IMR-90 (cell line): ENCODE measurements around the gene CYTH2. TPM values are rescaled to one million over a fixed set of nuclear protein-coding genes. Genes with fewer than 3 reads are reported as not detected.

ENCODE experiments used
- ATAC-seq: fragments of 200-7000 bp; cut with Tn5 transposase; 2 replicates; pipeline ENCODE4 v1.9.1; 2020; ENCODE audit warnings: low read depth, mild to moderate bottlenecking, moderate library complexity
- BruUV-seq: library from RNA; stranded (reverse); fragments of 400-500 nt; replicated peaks from 2 replicates; lab custom pipeline; 2021; lab: Mats Ljungman, UMichigan
- CTCF ChIA-PET: fragments of 300-600 bp; formaldehyde crosslinking; extraction: SDS; loops from one replicate; lab custom pipeline; 2021; ENCODE audit warnings: antibody characterized with exemption; lab: Yijun Ruan, JAX
- POLR2A ChIA-PET: fragments of 300-600 bp; sonication (Branson Sonifier 250); formaldehyde crosslinking; loops from one replicate; lab custom pipeline; 2022; ENCODE audit warnings: antibody characterized with exemption; ENCODE audit not compliant: unreplicated experiment; lab: Charles Lee
- DNase-seq: peaks from one replicate; pipeline ENCODE4 v3.0.0; 2013
- H2AFZ ChIP-seq: replicated peaks from 2 replicates; pipeline ENCODE3; 2013; ENCODE audit warnings: low read length, mild to moderate bottlenecking; ENCODE audit not compliant: poor library complexity
- H2AK5ac ChIP-seq: 2 replicates; pipeline ENCODE4 v1.6.1; 2013; ENCODE audit warnings: low read depth, low read length, inconsistent platforms
- H2AK9ac ChIP-seq: replicated peaks from 2 replicates; pipeline ENCODE3; 2013; ENCODE audit warnings: mild to moderate bottlenecking, low read depth, low read length, moderate library complexity; ENCODE audit not compliant: poor library complexity
- H2BK120ac ChIP-seq: 2 replicates; pipeline ENCODE4 v1.6.1; 2013; ENCODE audit warnings: low read depth, low read length, inconsistent platforms
- H2BK15ac ChIP-seq: 3 replicates; pipeline ENCODE4 v1.6.1; 2013; ENCODE audit warnings: low read depth, low read length, inconsistent platforms
- H2BK20ac ChIP-seq: 2 replicates; pipeline ENCODE4 v1.6.1; 2013; ENCODE audit warnings: low read depth, mild to moderate bottlenecking, inconsistent platforms, low read length, moderate library complexity
- H2BK5ac ChIP-seq: 2 replicates; pipeline ENCODE4 v1.6.1; 2013; ENCODE audit warnings: mild to moderate bottlenecking, low read depth, low read length, inconsistent platforms; ENCODE audit not compliant: poor library complexity, severe bottlenecking
- H3K14ac ChIP-seq: replicated peaks from 2 replicates; pipeline ENCODE4 v1.6.1; 2013; ENCODE audit warnings: low read depth, low read length, inconsistent platforms
- H3K18ac ChIP-seq: 2 replicates; pipeline ENCODE4 v1.6.1; 2013; ENCODE audit warnings: low read depth, low read length, control low read depth
- H3K23ac ChIP-seq: 2 replicates; pipeline ENCODE4 v1.6.1; 2013; ENCODE audit warnings: low read depth, low read length, inconsistent platforms
- H3K27ac ChIP-seq: 2 replicates; pipeline ENCODE4 v1.5.1; 2013; ENCODE audit warnings: mild to moderate bottlenecking, control low read depth, low read length; ENCODE audit not compliant: insufficient read depth
- H3K27me3 ChIP-seq: 2 replicates; pipeline ENCODE4 v1.6.1; 2013; ENCODE audit warnings: low read length; ENCODE audit not compliant: control insufficient read depth, insufficient read depth
- H3K36me3 ChIP-seq: 2 replicates; pipeline ENCODE4 v1.6.1; 2013; ENCODE audit warnings: low read length, mixed read lengths; ENCODE audit not compliant: control insufficient read depth, insufficient read depth
- H3K4ac ChIP-seq: 2 replicates; pipeline ENCODE4 v1.6.1; 2013; ENCODE audit warnings: low read depth, low read length, inconsistent platforms
- H3K4me1 ChIP-seq: 2 replicates; pipeline ENCODE4 v1.6.1; 2013; ENCODE audit warnings: low read length, mixed read lengths; ENCODE audit not compliant: control insufficient read depth, insufficient read depth
- H3K4me2 ChIP-seq: 2 replicates; pipeline ENCODE4 v1.6.1; 2013; ENCODE audit warnings: low read depth, mild to moderate bottlenecking, control low read depth, low read length, moderate library complexity
- H3K4me3 ChIP-seq: 2 replicates; pipeline ENCODE4 v1.5.1; 2013; ENCODE audit warnings: low read depth, mild to moderate bottlenecking, control low read depth, low read length, moderate library complexity; ENCODE audit not compliant: insufficient read depth
- H3K56ac ChIP-seq: 2 replicates; pipeline ENCODE4 v1.6.1; 2013; ENCODE audit warnings: low read length, inconsistent platforms; ENCODE audit not compliant: insufficient read depth; ENCODE audit errors: extremely low read depth
- H3K79me1 ChIP-seq, 2 experiments: 2 replicates each; pipeline ENCODE4 v1.6.1; 2013; ENCODE audit warnings: low read length in 2 of 2, inconsistent platforms in 1 of 2, low read depth in 1 of 2
- H3K9ac ChIP-seq: 2 replicates; pipeline ENCODE4 v1.6.1; 2013; ENCODE audit warnings: low read depth, low read length, control low read depth
- H3K9me1 ChIP-seq: 2 replicates; pipeline ENCODE4 v1.6.1; 2013; ENCODE audit warnings: low read length, inconsistent platforms; ENCODE audit not compliant: insufficient read depth
- H3K9me3 ChIP-seq: 2 replicates; pipeline ENCODE4 v1.6.1; 2013; ENCODE audit warnings: low read length; ENCODE audit not compliant: control insufficient read depth, insufficient read depth
- H4K20me1 ChIP-seq: 2 replicates; pipeline ENCODE4 v1.6.1; 2013; ENCODE audit warnings: low read length, inconsistent platforms; ENCODE audit not compliant: insufficient read depth
- H4K5ac ChIP-seq: 2 replicates; pipeline ENCODE4 v1.6.1; 2013; ENCODE audit warnings: mild to moderate bottlenecking, low read depth, low read length, control low read depth
- H4K8ac ChIP-seq, 2 experiments: 2 replicates each; pipeline ENCODE4 v1.6.1; 2013; ENCODE audit warnings: low read depth in 2 of 2, low read length in 2 of 2, control low read depth in 1 of 2, inconsistent platforms in 1 of 2
- H4K91ac ChIP-seq: 2 replicates; pipeline ENCODE4 v1.6.1; 2013; ENCODE audit warnings: low read depth, low read length, inconsistent platforms; ENCODE audit not compliant: insufficient read depth
- BHLHE40 ChIP-seq: fragments of 150-350 bp; IDR thresholded peaks from 2 replicates; pipeline ENCODE4 v1.6.1; 2016; ENCODE audit warnings: mild to moderate bottlenecking, low read depth, low read length
- CEBPB ChIP-seq: IDR thresholded peaks from 2 replicates; pipeline ENCODE4 v1.6.1; 2012; ENCODE audit warnings: low read depth, low read length, improper control_type of control experiment
- CHD1 ChIP-seq: IDR thresholded peaks from 2 replicates; pipeline ENCODE4 v1.6.1; 2012; ENCODE audit warnings: low read depth, low read length, improper control_type of control experiment
- CTCF ChIP-seq: conservative IDR thresholded peaks from 2 replicates; pipeline ENCODE4 v1.5.1; 2012; ENCODE audit warnings: mild to moderate bottlenecking, low read depth, low read length, improper control_type of control experiment
- ELK1 ChIP-seq: fragments of 150-350 bp; IDR thresholded peaks from 2 replicates; pipeline ENCODE4 v1.6.1; 2016; ENCODE audit warnings: low read depth, mild to moderate bottlenecking, low read length, moderate library complexity, borderline replicate concordance
- FOS ChIP-seq: fragments of 150-350 bp; IDR thresholded peaks from 2 replicates; pipeline ENCODE4 v1.6.1; 2016; ENCODE audit warnings: low read depth, low read length
- MAFK ChIP-seq: IDR thresholded peaks from 2 replicates; pipeline ENCODE4 v1.6.1; 2012; ENCODE audit warnings: low read depth, low read length, improper control_type of control experiment
- MAZ ChIP-seq: IDR thresholded peaks from 2 replicates; pipeline ENCODE4 v1.6.1; 2012; ENCODE audit warnings: low read depth, mild to moderate bottlenecking, low read length, improper control_type of control experiment, moderate library complexity, borderline replicate concordance
- MXI1 ChIP-seq: IDR thresholded peaks from 2 replicates; pipeline ENCODE4 v1.6.1; 2012; ENCODE audit warnings: low read depth, mild to moderate bottlenecking, low read length, moderate library complexity, borderline replicate concordance
- NFE2L2 ChIP-seq: fragments of 150-350 bp; IDR thresholded peaks from 2 replicates; pipeline ENCODE4 v1.6.1; 2016; ENCODE audit warnings: low read depth, mild to moderate bottlenecking, low read length
- POLR2A ChIP-seq: IDR thresholded peaks from 2 replicates; pipeline ENCODE4 v1.6.1; 2012; ENCODE audit warnings: mild to moderate bottlenecking, low read depth, low read length
- RAD21 ChIP-seq: IDR thresholded peaks from 2 replicates; pipeline ENCODE4 v1.6.1; 2012; ENCODE audit warnings: low read length, improper control_type of control experiment
- RCOR1 ChIP-seq: IDR thresholded peaks from 2 replicates; pipeline ENCODE4 v1.6.1; 2012; ENCODE audit warnings: mild to moderate bottlenecking, low read length, improper control_type of control experiment; ENCODE audit not compliant: insufficient replicate concordance
- RFX5 ChIP-seq: IDR thresholded peaks from 2 replicates; pipeline ENCODE4 v1.8.0; 2012; ENCODE audit warnings: low read depth, mild to moderate bottlenecking, low read length, moderate library complexity
- SMC3 ChIP-seq: fragments of 150-350 bp; IDR thresholded peaks from 2 replicates; pipeline ENCODE4 v1.6.1; 2016; ENCODE audit warnings: low read depth, mild to moderate bottlenecking, antibody characterized with exemption, low read length, moderate library complexity
- USF2 ChIP-seq: fragments of 150-350 bp; IDR thresholded peaks from 2 replicates; pipeline ENCODE4 v1.6.1; 2017; ENCODE audit warnings: mild to moderate bottlenecking, antibody characterized with exemption, low read length, low read depth
- WGBS, 2 experiments: methylation state at CpG; one replicate each; pipeline versions ENCODE4 v1.1.5 to v1.1.7; 2013; ENCODE audit warnings: missing lambda C conversion rate in 2 of 2; ENCODE audit not compliant: insufficient read length in 1 of 2; ENCODE audit errors: extremely low coverage in 2 of 2; 5-methylcytosine and 5-hydroxymethylcytosine counted together
- dilution Hi-C: fragments of 300-500 bp; cut with HindIII; formaldehyde crosslinking; loops from one replicate; pipeline ENCODE4 v1.14.3; 2018; ENCODE audit warnings: low sequenced_read_pairs; ENCODE audit not compliant: unreplicated experiment
- in situ Hi-C: fragments of 300-500 bp; cut with MboI; formaldehyde crosslinking; loops from 3 replicates; pipeline ENCODE4 v1.14.3; 2019; ENCODE audit warnings: low sequenced_read_pairs, inconsistent platforms, mixed read lengths
- intact Hi-C: fragments of 100-400 bp; cut with micrococcal nuclease; formaldehyde crosslinking; loops from 2 replicates; pipeline ENCODE4 v1.10.0; 2022
- polyA plus RNA-seq, 3 experiments: library from polyadenylated mRNA; depleted of rRNA; stranded (reverse); fragments of >200 nt; gene quantifications; 2 replicates each; pipeline ENCODE4 v1.2.3, GENCODE V29; 2012; ENCODE audit warnings: low replicate concordance in 1 of 3
- total RNA-seq: library from RNA; depleted of rRNA; stranded (reverse); fragments of >200 nt; gene quantifications from 2 replicates; pipeline ENCODE4 v1.2.3, GENCODE V29; 2012

Gene CYTH2
- total and polyA plus RNA-seq, 2 of the 4 experiments (the other 2 are of a cell fraction), result 35.8 to 62.0 TPM

GRCh38 chr19:48518207-48518606 lies 49.0 kb downstream of the CYTH2 start:
- Histone ChIP-seq H4K91ac (no peak overlapping the region), H3K9ac (no peak overlapping the region), H2BK5ac (no peak overlapping the region), H4K5ac (no peak overlapping the region), H3K23ac (no peak overlapping the region), H3K9me3 (no peaks in the 10 kb centered on the region), H3K9me1 (no peaks in the 10 kb centered on the region), H2AK5ac (no peak overlapping the region), H4K8ac (no peak overlapping the region), H4K20me1 (no peaks in the 10 kb centered on the region), H3K4me2 (no peak overlapping the region), H2AFZ (no peak overlapping the region), H3K79me1 (no peaks in the 10 kb centered on the region), H3K4me1 (no peaks in the 10 kb centered on the region), H2AK9ac (no peak overlapping the region), H3K18ac (no peak overlapping the region), H3K4ac (no peak overlapping the region), H3K56ac (no peak overlapping the region), H3K36me3 (no peaks in the 10 kb centered on the region), H2BK120ac (no peak overlapping the region), H3K27ac (no peak overlapping the region), H2BK20ac (no peak overlapping the region), H2BK15ac (no peak overlapping the region), H3K4me3 (no peak overlapping the region), H3K14ac (no peak overlapping the region), H3K27me3 (peaks cover 2% of the 10 kb centered on the region)
- BruUV-seq, result no TSS peak
- intact Hi-C loops (no loop called here), dilution Hi-C loops (no loop called here), in situ Hi-C loops (no loop called here)
- WGBS, 2 experiments, result no CpG with 5 or more reads among the region's 3 CpGs
- no peak for TF ChIP-seq RFX5
- TF ChIP-seq ELK1, result no peak
- TF ChIP-seq FOS, result no peak
- TF ChIP-seq RCOR1, result no peak
- TF ChIP-seq NFE2L2, result no peak
- no peak for TF ChIP-seq MAFK
- no peak for TF ChIP-seq CHD1
- TF ChIP-seq POLR2A, result no peak
- TF ChIP-seq SMC3, result no peak
- TF ChIP-seq CTCF, result no peak
- no peak for TF ChIP-seq CEBPB
- TF ChIP-seq BHLHE40, result no peak
- no peak for TF ChIP-seq USF2
- no peak for TF ChIP-seq RAD21
- TF ChIP-seq MAZ, result no peak
- TF ChIP-seq MXI1, result no peak
- DNase-seq (no peak), ATAC-seq (no peak)
- ChIA-PET CTCF (interaction anchor here (0.6 kb wide), 2 partner anchors 8 to 21 kb away, joined by 3 to 4 read pairs; no protein-coding TSS in a partner anchor), POLR2A (no interaction called here)
